Neural cell (in vitro differentiated cells): ENCODE measurements around the gene LRP5. TPM values are rescaled to one million over a fixed set of nuclear protein-coding genes. Genes with fewer than 3 reads are reported as not detected.

ENCODE experiments used
- H2AFZ ChIP-seq: fragments of 200-600, 300-800 bp; sonication (generic), shearing (Covaris generic); 2 replicates; pipeline ENCODE4 v1.6.0; 2014; ENCODE audit warnings: low read depth, mild to moderate bottlenecking, antibody characterized with exemption, low read length, moderate library complexity
- H3F3A ChIP-seq: fragments of 200-600 bp; shearing (Covaris generic); 2 replicates; pipeline ENCODE4 v1.6.1; 2016; ENCODE audit warnings: mild to moderate bottlenecking, moderate library complexity, mixed read lengths, antibody characterized with exemption, low read length; ENCODE audit not compliant: insufficient read depth, poor library complexity, severe bottlenecking
- H3K27ac ChIP-seq: fragments of 200-600, 300-800 bp; sonication (generic), shearing (Covaris generic); 2 replicates; pipeline ENCODE4 v1.5.1; 2014; ENCODE audit warnings: mild to moderate bottlenecking, low read length, moderate library complexity
- H3K27me3 ChIP-seq: fragments of 300-800, 200-600 bp; sonication (generic), shearing (Covaris generic); 2 replicates; pipeline ENCODE4 v1.6.0; 2014; ENCODE audit warnings: mild to moderate bottlenecking, low read depth, low read length, moderate library complexity; ENCODE audit not compliant: insufficient read depth
- H3K36me3 ChIP-seq: fragments of 300-800, 200-600 bp; sonication (generic), shearing (Covaris generic); 2 replicates; pipeline ENCODE4 v1.5.1; 2014; ENCODE audit warnings: mild to moderate bottlenecking, antibody characterized with exemption, low read length, moderate library complexity; ENCODE audit not compliant: insufficient read depth
- H3K4me2 ChIP-seq: fragments of 300-800, 200-600 bp; sonication (generic), shearing (Covaris generic); 2 replicates; pipeline ENCODE4 v1.6.0; 2014; ENCODE audit warnings: mild to moderate bottlenecking, low read length
- H3K4me3 ChIP-seq: fragments of 300-800, 200-600 bp; sonication (generic), shearing (Covaris generic); 2 replicates; pipeline ENCODE4 v1.5.1; 2014; ENCODE audit warnings: mild to moderate bottlenecking, low read length, moderate library complexity
- H3K79me2 ChIP-seq: fragments of 200-600 bp; shearing (Covaris generic); replicated peaks from 2 replicates; pipeline ENCODE4 v1.6.0; 2014; ENCODE audit warnings: mild to moderate bottlenecking, low read length, moderate library complexity; ENCODE audit not compliant: insufficient read depth
- H3K9ac ChIP-seq: fragments of 300-800, 200-600 bp; sonication (generic), shearing (Covaris generic); 2 replicates; pipeline ENCODE4 v1.6.1; 2016; ENCODE audit warnings: mild to moderate bottlenecking, low read length, mixed read lengths
- H3K9me2 ChIP-seq: fragments of 200-600 bp; shearing (Covaris generic); 2 replicates; pipeline ENCODE4 v1.6.1; 2016; ENCODE audit warnings: mild to moderate bottlenecking, low read length, mixed read lengths; ENCODE audit not compliant: insufficient read depth
- H3K9me3 ChIP-seq: fragments of 200-600, 300-800 bp; sonication (generic), shearing (Covaris generic); 2 replicates; pipeline ENCODE4 v1.6.1; 2016; ENCODE audit warnings: mild to moderate bottlenecking, mixed run types, low read length, moderate library complexity, mixed read lengths
- H4K20me1 ChIP-seq: fragments of 200-600 bp; shearing (Covaris generic); 2 replicates; pipeline ENCODE4 v1.6.1; 2016; ENCODE audit warnings: mild to moderate bottlenecking, mixed run types; ENCODE audit not compliant: insufficient read depth
- CTCF ChIP-seq: fragments of 450-650 bp; IDR thresholded peaks from 2 replicates; pipeline ENCODE4 v1.5.1; 2014; ENCODE audit warnings: antibody characterized with exemption, mild to moderate bottlenecking, moderate library complexity; ENCODE audit not compliant: poor library complexity, severe bottlenecking
- EP300 ChIP-seq: fragments of 450-650 bp; conservative IDR thresholded peaks from 2 replicates; pipeline ENCODE4 v1.6.1; 2014; ENCODE audit warnings: antibody characterized with exemption, mild to moderate bottlenecking, moderate library complexity; ENCODE audit not compliant: poor library complexity, severe bottlenecking
- EZH2 ChIP-seq: fragments of 200-600, 300-800 bp; shearing (Covaris generic), sonication (generic); IDR thresholded peaks from 2 replicates; pipeline ENCODE4 v1.6.1; 2014; ENCODE audit warnings: antibody characterized with exemption, low read length, borderline replicate concordance, mild to moderate bottlenecking; ENCODE audit not compliant: insufficient read depth, poor library complexity, severe bottlenecking
- MXI1 ChIP-seq: fragments of 450-650 bp; conservative IDR thresholded peaks from 2 replicates; pipeline ENCODE4 v1.6.1; 2014; ENCODE audit warnings: antibody characterized with exemption, mild to moderate bottlenecking; ENCODE audit not compliant: poor library complexity, severe bottlenecking
- POLR2AphosphoS5 ChIP-seq: IDR thresholded peaks from 2 replicates; pipeline ENCODE4 v1.6.1; 2012
- RAD21 ChIP-seq: fragments of 450-650 bp; conservative IDR thresholded peaks from 2 replicates; pipeline ENCODE4 v1.6.1; 2014; ENCODE audit warnings: antibody characterized with exemption, mild to moderate bottlenecking, moderate library complexity
- REST ChIP-seq: IDR thresholded peaks from 2 replicates; pipeline ENCODE4 v1.6.1; 2012; ENCODE audit warnings: borderline replicate concordance
- SMC3 ChIP-seq: fragments of 450-650 bp; conservative IDR thresholded peaks from 2 replicates; pipeline ENCODE4 v1.6.1; 2014; ENCODE audit warnings: antibody characterized with exemption, mild to moderate bottlenecking, moderate library complexity; ENCODE audit not compliant: poor library complexity
- TAF1 ChIP-seq: IDR thresholded peaks from 2 replicates; pipeline ENCODE4 v1.6.1; 2012; ENCODE audit warnings: low read depth
- polyA plus RNA-seq: library from polyadenylated mRNA; depleted of rRNA; stranded (reverse); fragments of >200 nt; gene quantifications from 2 replicates; pipeline ENCODE4 v1.2.3, GENCODE V29; 2014

Gene LRP5
- polyA plus RNA-seq, 1 donor from 2014 or later: 3.0 TPM

- H3K79me2 ChIP-seq: no peaks in the 10 kb centered on the region
- no peak overlapping the region for H3K4me2 ChIP-seq
- no peaks in the 10 kb centered on the region for H3K9me2 ChIP-seq
- no peaks in the 10 kb centered on the region for H3K27me3 ChIP-seq
- H3K9me3 ChIP-seq: no peaks in the 10 kb centered on the region
- H3K27ac ChIP-seq: no peak overlapping the region
- no peak for TF ChIP-seq EZH2
- no peak for TF ChIP-seq MXI1
- no peak for TF ChIP-seq CTCF
- no peak for TF ChIP-seq SMC3
- TF ChIP-seq POLR2AphosphoS5: no peak
- TF ChIP-seq REST: no peak
- no peak for TF ChIP-seq RAD21
- no peak for TF ChIP-seq TAF1
- H2AFZ ChIP-seq: no peak overlapping the region
- no peak overlapping the region for H3K4me3 ChIP-seq
- H3K9ac ChIP-seq: no peak overlapping the region
- H3K36me3 ChIP-seq: no peaks in the 10 kb centered on the region
- no peaks in the 10 kb centered on the region for H3F3A ChIP-seq
- H4K20me1 ChIP-seq: no peaks in the 10 kb centered on the region
These were observed 16.5 kb upstream of the LRP5 start for GRCh38 chr11:68295940-68296339.

- no peak overlapping the region for H3K27ac ChIP-seq
These were observed 15.9 kb upstream of the LRP5 start for GRCh38 chr11:68296344-68297051.

More at GRCh38 chr11:68296344-68297051, 15.9 kb upstream of the LRP5 start:
- Histone ChIP-seq H3K9me3 (no peaks in the 10 kb centered on the region), H4K20me1 (no peaks in the 10 kb centered on the region), H3K27me3 (no peaks in the 10 kb centered on the region), H3K9me2 (no peaks in the 10 kb centered on the region), H2AFZ (no peak overlapping the region), H3F3A (no peaks in the 10 kb centered on the region), H3K4me3 (no peak overlapping the region), H3K79me2 (no peaks in the 10 kb centered on the region), H3K4me2 (no peak overlapping the region), H3K36me3 (no peaks in the 10 kb centered on the region), H3K9ac (no peak overlapping the region)
- TF ChIP-seq EP300: no peak
- TF ChIP-seq TAF1: no peak
- TF ChIP-seq RAD21: no peak
- TF ChIP-seq SMC3: no peak
- TF ChIP-seq POLR2AphosphoS5: no peak
- no peak for TF ChIP-seq EZH2
- no peak for TF ChIP-seq CTCF
- no peak for TF ChIP-seq MXI1
- no peak for TF ChIP-seq REST
